ENCODE data around the gene MEAF6. TPM values are rescaled to one million over a fixed set of nuclear protein-coding genes. Genes with fewer than 3 reads are reported as not detected.
A peak's percentile ranks its signal among the peaks of the same experiment; 100 is the strongest.
"Not testable (repeated sequence)": the region's sequence is repeated elsewhere in the genome, so short reads cannot be mapped to it uniquely, and the experiment has no call there.

MEAF6 gene
- polyA plus RNA-seq (ENCODE audit: insufficient read length in 3 of 3) = 100 to 1,000 TPM in 2 of 3 donors, 10 to 100 TPM in 1; 94.2 to 109 (median 102) TPM

- peak; percentile 73 to 80 (median 76) for DNase-seq (ENCODE audit: low read depth in 3 of 3, low spot score in 2 of 3)
Observed at GRCh38 chr1:37514350-37515184, at the start of gene MEAF6. MEAF6 (minus strand) TSS chr1:37514766; CDS start chr1:37514746, 20 bp downstream.

- no peak for DNase-seq (ENCODE audit: low read depth in 3 of 3, low spot score in 2 of 3)
Observed at GRCh38 chr1:37562984-37563383, 48.4 kb upstream of the MEAF6 start.

- no peak for DNase-seq (ENCODE audit: low read depth in 3 of 3, low spot score in 2 of 3)
Observed at GRCh38 chr1:37561133-37562132, 46.9 kb upstream of the MEAF6 start.

- DNase-seq (ENCODE audit: low read depth in 3 of 3, low spot score in 2 of 3) = no peak
Observed at GRCh38 chr1:37560401-37561132, 46.0 kb upstream of the MEAF6 start.

GRCh38 chr1:37559957-37560379 is 45.4 kb upstream of the MEAF6 start:
- DNase-seq (ENCODE audit: low read depth in 3 of 3, low spot score in 2 of 3) = not testable (repeated sequence)

- DNase-seq (ENCODE audit: low read depth in 3 of 3, low spot score in 2 of 3) = no peak
Observed at GRCh38 chr1:37559080-37559479, 44.5 kb upstream of the MEAF6 start.

GRCh38 chr1:37558411-37558810 is 43.8 kb upstream of the MEAF6 start:
- DNase-seq (ENCODE audit: low read depth in 3 of 3, low spot score in 2 of 3) = no peak

GRCh38 chr1:37557402-37557801 is 42.8 kb upstream of the MEAF6 start:
- no peak for DNase-seq (ENCODE audit: low read depth in 3 of 3, low spot score in 2 of 3)

GRCh38 chr1:37556712-37557196 is 42.2 kb upstream of the MEAF6 start, which contains the start of gene DNALI1:
DNALI1 (plus strand) TSS chr1:37556940; CDS start chr1:37556995, 55 bp downstream.
- DNase-seq (ENCODE audit: low read depth in 3 of 3, low spot score in 2 of 3) = peak; percentile 62 to 80 (median 80)

- peak; percentile 77 to 86 (median 82) for DNase-seq (ENCODE audit: low read depth in 3 of 3, low spot score in 2 of 3)
Observed at GRCh38 chr1:37553927-37554808, 39.6 kb upstream of the MEAF6 start, which contains the start of gene SNIP1. SNIP1 (minus strand) TSS chr1:37554293; CDS start chr1:37554229, 64 bp downstream.

GRCh38 chr1:37553598-37553926 is 39.0 kb upstream of the MEAF6 start:
- no peak for DNase-seq (ENCODE audit: low read depth in 3 of 3, low spot score in 2 of 3)

- DNase-seq (ENCODE audit: low read depth in 3 of 3, low spot score in 2 of 3) = no peak
Observed at GRCh38 chr1:37549341-37549740, 34.8 kb upstream of the MEAF6 start.

GRCh38 chr1:37545019-37545418 is 30.5 kb upstream of the MEAF6 start:
- DNase-seq (ENCODE audit: low read depth in 3 of 3, low spot score in 2 of 3) = no peak

GRCh38 chr1:37544530-37544929 is 30.0 kb upstream of the MEAF6 start:
- DNase-seq (ENCODE audit: low read depth in 3 of 3, low spot score in 2 of 3) = no peak

GRCh38 chr1:37540036-37540785 is 25.6 kb upstream of the MEAF6 start:
- DNase-seq (ENCODE audit: low read depth in 3 of 3, low spot score in 2 of 3) = no peak

- DNase-seq (ENCODE audit: low read depth in 3 of 3, low spot score in 2 of 3) = not testable (repeated sequence)
Observed at GRCh38 chr1:37539154-37539553, 24.6 kb upstream of the MEAF6 start.

- DNase-seq (ENCODE audit: low read depth in 3 of 3, low spot score in 2 of 3) = no peak
Observed at GRCh38 chr1:37537378-37537777, 22.8 kb upstream of the MEAF6 start.

GRCh38 chr1:37533317-37534093 is 18.9 kb upstream of the MEAF6 start:
- no peak for DNase-seq (ENCODE audit: low read depth in 3 of 3, low spot score in 2 of 3)

Data from right renal cortex interstitium (tissue), 3 donors.